GM13976 (cell line): ENCODE data around the gene DLEC1.

Source experiments
- DNase-seq: peaks from one replicate; pipeline ENCODE4 v3.0.0; 2012; ENCODE audit warnings: low spot score
- CTCF ChIP-seq: IDR thresholded peaks from 2 replicates; pipeline ENCODE4 v1.5.1; 2012; ENCODE audit warnings: borderline replicate concordance, mild to moderate bottlenecking; ENCODE audit not compliant: insufficient read depth; ENCODE audit errors: extremely low read depth, missing control alignments, control extremely low read depth
- in situ Hi-C: fragments of 300-500 bp; cut with MboI; formaldehyde crosslinking; loops from one replicate; pipeline ENCODE4 v1.12.0; 2022; ENCODE audit warnings: low sequenced_read_pairs, mixed read lengths, inconsistent platforms; ENCODE audit not compliant: unreplicated experiment

The DLEC1 gene

DNA sequence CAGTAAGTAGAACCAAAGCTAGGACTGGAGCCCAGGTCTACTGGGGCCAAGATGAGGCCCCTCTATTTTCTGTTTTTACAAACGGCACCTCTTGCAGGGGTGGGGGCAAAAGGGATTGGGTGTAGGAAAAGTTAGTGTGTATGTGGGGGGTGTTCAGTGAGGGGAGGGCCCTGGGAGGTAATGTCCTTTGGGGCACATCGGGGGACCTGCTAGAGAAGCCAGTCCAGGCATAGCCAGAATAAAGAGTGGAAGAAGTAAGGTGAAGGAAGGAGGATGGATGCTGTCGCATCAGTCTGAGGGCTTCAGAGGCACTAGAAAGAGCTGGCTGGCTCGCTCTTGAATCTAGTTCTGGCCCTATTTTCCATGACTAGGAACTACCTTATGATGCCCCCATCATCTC, 12.2 kb upstream of the DLEC1 start:
- no peak for TF ChIP-seq CTCF
- in situ Hi-C loops = no loop called here
- DNase-seq = no peak

GRCh38 chr3:38027466-38028465, 11.2 kb upstream of the DLEC1 start:
- TF ChIP-seq CTCF = no peak
- no peak for DNase-seq
- in situ Hi-C loops = no loop called here

GRCh38 chr3:38028621-38029361, 10.2 kb upstream of the DLEC1 start:
- in situ Hi-C loops = no loop called here
- no peak for TF ChIP-seq CTCF
- DNase-seq = no peak

DNA sequence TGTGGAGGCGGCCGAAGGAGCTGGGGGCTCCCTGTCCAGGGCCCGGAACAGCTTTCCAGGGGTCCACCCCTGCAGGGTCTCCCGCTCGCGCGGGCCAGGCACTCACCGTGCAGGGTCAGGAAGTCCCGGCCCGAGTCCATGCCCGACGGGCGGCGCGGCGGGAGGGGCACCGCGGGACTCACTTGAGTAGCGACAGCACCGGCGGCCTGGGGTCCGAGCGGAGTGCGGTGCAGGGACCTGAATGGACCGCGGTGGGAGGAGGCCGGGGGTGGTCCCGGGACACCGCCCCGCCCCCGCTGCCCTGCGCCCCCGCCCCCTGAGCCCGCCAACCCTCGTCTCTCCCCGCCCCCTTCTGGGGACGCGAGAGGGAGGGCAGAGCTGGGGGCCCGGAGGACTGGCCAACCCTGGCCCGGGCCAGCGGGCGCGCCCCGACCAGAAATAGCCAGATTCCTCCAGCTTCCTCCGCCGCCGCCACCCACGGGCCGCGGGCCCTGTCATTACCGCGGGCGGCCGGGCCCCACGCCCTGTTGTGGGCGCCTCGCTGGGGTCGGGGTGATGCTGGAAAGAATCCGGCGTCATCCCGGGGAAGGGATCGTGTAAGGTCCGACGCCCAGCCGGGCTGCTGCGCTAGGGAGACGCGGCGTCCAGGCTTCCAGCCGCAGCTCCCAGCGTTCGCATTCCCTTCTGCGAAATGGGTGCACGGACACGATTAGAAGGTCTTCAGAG, 9.4 kb upstream of the DLEC1 start, which contains the start of gene PLCD1:
PLCD1 (minus strand) TSS at position 243 of the 726 bp plus-strand sequence; CDS start at position 140, 103 bp downstream.
- in situ Hi-C loops = no loop called here
- TF ChIP-seq CTCF = no peak
- DNase-seq = no peak

GRCh38 chr3:38030126-38031021, 8.6 kb upstream of the DLEC1 start:
- no peak for TF ChIP-seq CTCF
- in situ Hi-C loops = no loop called here
- no peak for DNase-seq
